Measurements from ENCODE around the gene HABP4.
A peak's percentile ranks its signal among the peaks of the same experiment; 100 is the strongest.

HABP4 gene

GRCh38 chr9:96436456-96437126 is 13.4 kb upstream of the HABP4 start:
- DNase-seq, result no peak

GRCh38 chr9:96437454-96437853 is 12.5 kb upstream of the HABP4 start:
- DNase-seq, result no peak

- DNase-seq, result no peak
Measured at GRCh38 chr9:96440671-96441199, 9.2 kb upstream of the HABP4 start.

GRCh38 chr9:96441798-96442445 is 8.0 kb upstream of the HABP4 start:
- DNase-seq, result peak; percentile 3

- DNase-seq, result no peak
Measured at GRCh38 chr9:96442491-96442890, 7.5 kb upstream of the HABP4 start.

GRCh38 chr9:96447406-96447805 is 2.6 kb upstream of the HABP4 start:
- DNase-seq, result no peak

- DNase-seq, result no peak
Measured at GRCh38 chr9:96448546-96449170, 1.3 kb upstream of the HABP4 start.

GRCh38 chr9:96449523-96449844 is 485 bp upstream of the HABP4 start:
- peak; percentile 34 for DNase-seq

GRCh38 chr9:96450613-96451528 is 902 bp downstream of the HABP4 start:
- no peak for DNase-seq

GRCh38 chr9:96453625-96454024 is 3.7 kb downstream of the HABP4 start:
- DNase-seq, result no peak

- DNase-seq, result no peak
Measured at GRCh38 chr9:96457266-96457665, 7.3 kb downstream of the HABP4 start.

- DNase-seq, result no peak
Measured at GRCh38 chr9:96458226-96458625, 8.3 kb downstream of the HABP4 start.

GRCh38 chr9:96459268-96460007 is 9.5 kb downstream of the HABP4 start:
- DNase-seq, result no peak

GRCh38 chr9:96460470-96460869 is 10.5 kb downstream of the HABP4 start:
- no peak for DNase-seq

- DNase-seq, result no peak
Measured at GRCh38 chr9:96460882-96461281, 10.9 kb downstream of the HABP4 start.

- no peak for DNase-seq
Measured at GRCh38 chr9:96461336-96461735, 11.4 kb downstream of the HABP4 start.

GRCh38 chr9:96462541-96462940 is 12.6 kb downstream of the HABP4 start:
- DNase-seq, result no peak

GRCh38 chr9:96464426-96464825 is 14.5 kb downstream of the HABP4 start:
- DNase-seq, result no peak

- no peak for DNase-seq
Measured at GRCh38 chr9:96467784-96468183, 17.8 kb downstream of the HABP4 start.

GRCh38 chr9:96476013-96476412 is 26.0 kb downstream of the HABP4 start:
- DNase-seq, result no peak

GRCh38 chr9:96476591-96476990 is 26.6 kb downstream of the HABP4 start:
- no peak for DNase-seq

- DNase-seq, result no peak
Measured at GRCh38 chr9:96478829-96479371, 28.9 kb downstream of the HABP4 start.

Measured in NCI-H526 treated with DMSO at 0.1 percent for 48 hours (cell line).